ENCODE data around the gene ARHGAP9. TPM values are rescaled to one million over a fixed set of nuclear protein-coding genes. Genes with fewer than 3 reads are reported as not detected.
"Not testable (repeated sequence)": the region's sequence is repeated elsewhere in the genome, so short reads cannot be mapped to it uniquely, and the experiment has no call there.

The ARHGAP9 gene
- total and polyA plus RNA-seq, 11 donors = 1.7 to 33.4 (median 3.6) TPM

GRCh38 chr12:57514720-57515407 lies 35.2 kb upstream of the ARHGAP9 start:
- H3K27me3 ChIP-seq = no peaks in the 10 kb centered on the region
- H3K4me3 ChIP-seq = no peak overlapping the region
- TF ChIP-seq POLR2A (IDR thresholded peaks at IDR 0.05) (no peak), CTCF (IDR thresholded peaks at IDR 0.05) (no peak)
- intact Hi-C loops (cut with DNase I) = loop anchor here in 1 of 10 donors (5.0 kb wide), 1 partner anchor 828 kb away; the partner anchor contains the start of gene PTGES3
- WGBS, 4 donors = 69 to 82% (median 79%) methylated on average over 8 to 9 of the region's 9 CpGs
- peak overlapping the region in 2 of 12 donors; percentile 2 to 41 for H3K27ac ChIP-seq
- no peak for ATAC-seq
- peaks cover 0 to 51% (median 25%) of the 10 kb centered on the region in 12 donors for H3K4me1 ChIP-seq
- no peaks in the 10 kb centered on the region for H3K9me3 ChIP-seq
- DNase-seq = no peak
- peaks cover 3 to 93% (median 80%) of the 10 kb centered on the region in 9 donors for H3K36me3 ChIP-seq

- DNase-seq; ATAC-seq; H3K27me3 ChIP-seq; H3K4me3 ChIP-seq; H3K9me3 ChIP-seq; intact Hi-C loops (cut with DNase I): not testable (repeated sequence)
- 87 to 95% (median 93%) methylated on average over 9 of the region's 9 CpGs for WGBS, 4 donors
- Histone ChIP-seq H3K36me3 (peaks cover 3 to 99% (median 86%) of the 10 kb centered on the region in 9 donors), H3K4me1 (peaks cover 0 to 48% (median 23%) of the 10 kb centered on the region in 12 donors), H3K27ac (peak overlapping the region in 1 of 12 donors; percentile 41)
Measured at GRCh38 chr12:57514246-57514645, 34.6 kb upstream of the ARHGAP9 start.

GRCh38 chr12:57513677-57514076 lies 34.0 kb upstream of the ARHGAP9 start:
- Histone ChIP-seq H3K36me3 (peaks cover 3 to 100% (median 90%) of the 10 kb centered on the region in 9 donors), H3K4me1 (peaks cover 0 to 43% (median 18%) of the 10 kb centered on the region in 12 donors)
- ATAC-seq, H3K27ac ChIP-seq, H3K4me3 ChIP-seq, DNase-seq, H3K9me3 ChIP-seq, H3K27me3 ChIP-seq: not testable (repeated sequence)
- WGBS, 4 donors = 92 to 95% (median 94%) methylated on average over 6 of the region's 6 CpGs
- intact Hi-C loops (cut with DNase I) = loop anchor here in 1 of 10 donors (2.0 kb wide), 1 partner anchor 25 kb away; the partner anchor contains the start of gene MARS1

- DNase-seq (no peak), ATAC-seq (no peak)
- TF ChIP-seq POLR2A (IDR thresholded peaks at IDR 0.05) (no peak), CTCF (IDR thresholded peaks at IDR 0.05) (no peak)
- Histone ChIP-seq H3K27ac (no peak overlapping the region), H3K9me3 (no peaks in the 10 kb centered on the region), H3K36me3 (peaks cover 3 to 97% (median 90%) of the 10 kb centered on the region in 9 donors), H3K4me1 (peaks cover 0 to 38% (median 13%) of the 10 kb centered on the region in 12 donors), H3K4me3 (no peak overlapping the region), H3K27me3 (no peaks in the 10 kb centered on the region)
- WGBS, 4 donors = 89 to 99% (median 97%) methylated on average over 5 of the region's 5 CpGs
- intact Hi-C loops (cut with DNase I) = loop anchor here in 1 of 10 donors (2.0 kb wide), 1 partner anchor 24 kb away; the partner anchor contains the start of gene MARS1
Measured at GRCh38 chr12:57513266-57513665, 33.6 kb upstream of the ARHGAP9 start.

- WGBS, 4 donors = 78 to 82% (median 81%) methylated on average over 6 of the region's 6 CpGs
- DNase-seq (no peak), ATAC-seq (no peak)
- peaks cover 3 to 91% (median 87%) of the 10 kb centered on the region in 9 donors for H3K36me3 ChIP-seq
- no peak overlapping the region for H3K27ac ChIP-seq
- peaks cover 0 to 34% (median 9%) of the 10 kb centered on the region in 12 donors for H3K4me1 ChIP-seq
- intact Hi-C loops (cut with DNase I) = loop anchor here in 1 of 10 donors (2.0 kb wide), 1 partner anchor 24 kb away; the partner anchor contains the start of gene MARS1
- H3K27me3 ChIP-seq = no peaks in the 10 kb centered on the region
- H3K4me3 ChIP-seq = no peak overlapping the region
- no peak for TF ChIP-seq CTCF (IDR thresholded peaks at IDR 0.05)
- TF ChIP-seq POLR2A (IDR thresholded peaks at IDR 0.05) = no peak
- no peaks in the 10 kb centered on the region for H3K9me3 ChIP-seq
Measured at GRCh38 chr12:57512665-57513064, 33.0 kb upstream of the ARHGAP9 start.
